T-helper 17 cell (primary cell): ENCODE measurements around the gene GCGR. TPM values are rescaled to one million over a fixed set of nuclear protein-coding genes. Genes with fewer than 3 reads are reported as not detected.

ENCODE experiments used
- ATAC-seq: fragments of 150-1000 bp; cut with Tn5 transposase; 2 replicates; pipeline ENCODE4 v1.10.0; 2021; ENCODE audit warnings: mild to moderate bottlenecking, moderate library complexity
- DNase-seq, 3 donors: peaks; one replicate each; pipeline versions ENCODE4 v3.0.0 to v3.0.0-alpha.2; 2020 to 2021
- H3K9me3 ChIP-seq: one replicate; pipeline ENCODE4 v1.7.0; 2013; ENCODE audit warnings: low read length, mild to moderate bottlenecking; ENCODE audit not compliant: control insufficient read depth, poor library complexity, severe bottlenecking
- H3K27ac Mint-ChIP-seq: one replicate; pipeline ENCODE4 v1.8.0; 2022; ENCODE audit warnings: mild to moderate bottlenecking, moderate library complexity, mixed read lengths
- H3K27me3 Mint-ChIP-seq: one replicate; pipeline ENCODE4 v1.8.0; 2022; ENCODE audit warnings: mixed read lengths
- H3K36me3 Mint-ChIP-seq: one replicate; pipeline ENCODE4 v1.8.0; 2022; ENCODE audit warnings: low read depth, mixed read lengths
- H3K4me1 Mint-ChIP-seq: one replicate; pipeline ENCODE4 v1.8.0; 2022; ENCODE audit warnings: mild to moderate bottlenecking, mixed read lengths
- H3K4me3 Mint-ChIP-seq: one replicate; pipeline ENCODE4 v1.8.0; 2022; ENCODE audit warnings: mild to moderate bottlenecking, moderate library complexity, mixed read lengths
- total RNA-seq, 4 donors: library from RNA in 2 of 4; stranded (reverse) in 2 of 4; gene quantifications; one replicate each; pipeline ENCODE4 v1.2.3 and lab custom pipeline; 2022 to 2026

GCGR gene
- total RNA-seq, 2 donors from 2014 or later = not detected

- no peak for ATAC-seq
- H3K4me3 Mint-ChIP-seq = no peak overlapping the region
Measured at GRCh38 chr17:81842725-81843504, 39.0 kb downstream of the GCGR start.

DNA sequence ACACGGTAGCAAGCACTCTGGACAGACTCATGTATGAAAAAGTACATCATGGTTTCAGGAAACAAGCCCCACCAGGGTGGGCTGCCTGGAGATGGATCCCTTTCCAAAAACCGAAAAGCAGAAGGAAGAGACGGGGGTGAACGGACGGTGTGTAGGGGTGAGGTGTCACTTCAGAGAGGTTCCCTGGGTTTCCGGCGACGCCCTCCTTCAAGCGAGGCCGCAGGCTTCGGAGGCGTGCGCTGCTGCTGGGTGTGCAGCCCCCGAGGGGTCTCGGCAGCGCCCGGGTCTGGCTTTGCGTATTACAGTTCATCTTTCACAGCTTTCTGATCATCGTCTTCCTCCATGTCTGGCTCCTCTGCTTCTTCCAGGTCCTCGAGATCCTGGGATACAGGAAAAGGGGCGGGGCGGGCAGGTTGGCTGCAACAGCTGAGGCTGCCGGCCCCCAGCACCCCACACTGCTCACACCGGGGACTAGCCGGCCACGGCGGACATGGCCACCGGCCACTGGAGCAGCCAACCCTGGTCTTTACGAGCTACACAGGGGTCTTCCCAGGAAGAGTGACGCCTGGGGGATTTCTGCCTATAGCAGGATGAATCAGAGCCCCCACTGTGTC is 39.9 kb downstream of the GCGR start:
- DNase-seq (no peak), ATAC-seq (no peak)
- Mint-ChIP-seq H3K4me3 (no peak overlapping the region), H3K27me3 (no peaks in the 10 kb centered on the region), H3K4me1 (no peaks in the 10 kb centered on the region), H3K27ac (no peak overlapping the region), H3K36me3 (peaks cover 2% of the 10 kb centered on the region)
- H3K9me3 ChIP-seq = no peaks in the 10 kb centered on the region

More at GRCh38 chr17:81842725-81843504, 39.0 kb downstream of the GCGR start:
- Mint-ChIP-seq H3K36me3 (peaks cover 2% of the 10 kb centered on the region), H3K4me1 (no peaks in the 10 kb centered on the region), H3K27me3 (no peaks in the 10 kb centered on the region), H3K27ac (no peak overlapping the region)
- no peak for DNase-seq
- no peaks in the 10 kb centered on the region for H3K9me3 ChIP-seq

GRCh38 chr17:81844327-81844851 is 40.4 kb downstream of the GCGR start:
- Mint-ChIP-seq H3K36me3 (peaks cover 2% of the 10 kb centered on the region), H3K27me3 (no peaks in the 10 kb centered on the region), H3K27ac (no peak overlapping the region), H3K4me3 (no peak overlapping the region), H3K4me1 (no peaks in the 10 kb centered on the region)
- DNase-seq (no peak), ATAC-seq (peak; percentile 20)
- no peaks in the 10 kb centered on the region for H3K9me3 ChIP-seq

- Mint-ChIP-seq H3K36me3 (peaks cover 2% of the 10 kb centered on the region), H3K4me1 (no peaks in the 10 kb centered on the region), H3K27ac (no peak overlapping the region), H3K27me3 (no peaks in the 10 kb centered on the region), H3K4me3 (no peak overlapping the region)
- H3K9me3 ChIP-seq = no peaks in the 10 kb centered on the region
- ATAC-seq = no peak
- DNase-seq = no peak
Measured at GRCh38 chr17:81844887-81845286, 40.9 kb downstream of the GCGR start.

DNA sequence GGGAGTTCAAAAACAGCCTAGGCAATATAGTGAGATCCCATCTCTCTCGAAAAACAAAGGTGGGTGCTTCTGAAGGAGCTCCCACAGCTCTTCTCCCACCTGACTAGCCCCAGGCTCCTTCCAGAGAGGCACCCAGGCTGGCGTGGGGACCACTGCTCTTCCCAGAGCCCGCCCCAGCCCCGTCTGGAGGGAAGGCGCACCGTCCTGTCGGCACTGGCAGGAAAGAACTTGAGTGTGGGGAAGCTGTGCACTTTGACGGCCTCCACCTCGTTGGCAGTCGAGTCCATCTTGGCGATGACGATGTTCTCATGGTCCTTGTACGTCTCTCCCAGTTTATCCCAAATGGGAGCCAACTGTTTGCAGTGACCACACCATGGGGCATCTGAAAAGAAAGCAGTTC is 41.4 kb downstream of the GCGR start:
- H3K9me3 ChIP-seq = no peaks in the 10 kb centered on the region
- Mint-ChIP-seq H3K27ac (no peak overlapping the region), H3K4me3 (no peak overlapping the region), H3K27me3 (no peaks in the 10 kb centered on the region), H3K4me1 (no peaks in the 10 kb centered on the region), H3K36me3 (peaks cover 2% of the 10 kb centered on the region)
- no peak for ATAC-seq
- DNase-seq = no peak

DNA sequence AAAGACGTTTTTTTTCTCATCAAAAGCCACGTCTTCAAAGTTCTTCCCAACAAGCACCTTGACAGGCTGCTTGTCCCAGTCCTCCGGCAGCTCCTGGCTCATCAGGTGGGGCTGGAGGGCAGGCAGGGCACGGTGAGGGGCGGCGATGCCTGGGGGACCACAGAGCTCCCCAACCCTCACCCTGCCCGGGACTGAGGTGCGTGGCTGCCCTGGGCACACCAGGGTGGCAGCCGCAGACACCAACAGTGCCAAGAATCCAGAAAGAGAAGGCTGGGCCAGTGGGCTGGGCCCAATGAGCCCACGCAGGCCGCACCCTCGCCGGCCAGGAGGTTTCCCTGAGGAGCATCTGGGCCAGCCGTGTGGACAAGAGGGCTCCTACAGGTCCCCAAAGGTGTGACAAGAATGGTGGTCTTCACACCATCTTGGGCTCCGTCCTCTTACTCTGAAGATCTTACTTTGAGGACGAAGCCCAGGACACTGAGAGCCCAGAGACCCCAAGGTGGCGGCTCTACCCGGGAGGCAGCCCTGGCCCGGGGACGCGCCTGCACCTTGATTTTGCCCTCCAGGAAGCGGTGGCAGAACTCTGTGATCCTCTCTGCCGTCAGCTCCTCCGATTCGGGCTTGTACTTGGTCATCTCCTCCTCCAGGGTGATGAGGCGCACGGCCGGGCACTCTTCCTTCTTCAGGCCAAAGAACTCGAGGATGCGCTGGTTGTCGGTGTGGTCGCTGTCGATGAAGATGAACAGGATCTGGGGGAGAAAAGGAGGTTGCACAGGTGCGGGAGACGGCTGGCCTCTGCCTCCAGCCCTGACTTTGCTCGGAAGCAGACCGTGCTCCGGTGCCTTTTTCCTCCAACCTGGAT is 42.2 kb downstream of the GCGR start:
- H3K4me3 Mint-ChIP-seq = no peak overlapping the region
- DNase-seq = no peak
- no peak for ATAC-seq
- no peak overlapping the region for H3K27ac Mint-ChIP-seq
- peaks cover under 1% of the 10 kb centered on the region for H3K4me1 Mint-ChIP-seq
- H3K27me3 Mint-ChIP-seq = no peaks in the 10 kb centered on the region
- no peaks in the 10 kb centered on the region for H3K9me3 ChIP-seq
- peaks cover 2% of the 10 kb centered on the region for H3K36me3 Mint-ChIP-seq

- H3K4me3 Mint-ChIP-seq = no peak overlapping the region
- peaks cover 2% of the 10 kb centered on the region for H3K4me1 Mint-ChIP-seq
- no peak overlapping the region for H3K27ac Mint-ChIP-seq
- DNase-seq (no peak), ATAC-seq (no peak)
- peaks cover 2% of the 10 kb centered on the region for H3K36me3 Mint-ChIP-seq
- no peaks in the 10 kb centered on the region for H3K9me3 ChIP-seq
- H3K27me3 Mint-ChIP-seq = no peaks in the 10 kb centered on the region
Measured at GRCh38 chr17:81846743-81847689, 43.1 kb downstream of the GCGR start.

GRCh38 chr17:81849457-81849856 is 45.5 kb downstream of the GCGR start:
- ATAC-seq = no peak
- Mint-ChIP-seq H3K4me3 (no peak overlapping the region), H3K4me1 (peaks cover 2% of the 10 kb centered on the region), H3K36me3 (peaks cover 2% of the 10 kb centered on the region), H3K27ac (no peak overlapping the region), H3K27me3 (no peaks in the 10 kb centered on the region)
- DNase-seq = no peak
- no peaks in the 10 kb centered on the region for H3K9me3 ChIP-seq

- peak overlapping the region; percentile 63 for H3K27ac Mint-ChIP-seq
- no peaks in the 10 kb centered on the region for H3K9me3 ChIP-seq
- ATAC-seq = no peak
- DNase-seq = no peak
- H3K27me3 Mint-ChIP-seq = no peaks in the 10 kb centered on the region
- no peak overlapping the region for H3K4me3 Mint-ChIP-seq
- H3K36me3 Mint-ChIP-seq = no peaks in the 10 kb centered on the region
- peaks cover 4% of the 10 kb centered on the region for H3K4me1 Mint-ChIP-seq
Measured at GRCh38 chr17:81851423-81851822, 47.5 kb downstream of the GCGR start.

- Mint-ChIP-seq H3K4me3 (no peak overlapping the region), H3K27ac (no peak overlapping the region), H3K36me3 (no peaks in the 10 kb centered on the region), H3K27me3 (no peaks in the 10 kb centered on the region), H3K4me1 (peaks cover 4% of the 10 kb centered on the region)
- H3K9me3 ChIP-seq = no peaks in the 10 kb centered on the region
- ATAC-seq (no peak), DNase-seq (no peak)
Measured at GRCh38 chr17:81852237-81852636, 48.3 kb downstream of the GCGR start.

GRCh38 chr17:81854974-81855774 is 51.2 kb downstream of the GCGR start:
- no peaks in the 10 kb centered on the region for H3K9me3 ChIP-seq
- H3K27me3 Mint-ChIP-seq = no peaks in the 10 kb centered on the region
- H3K36me3 Mint-ChIP-seq = peaks cover 3% of the 10 kb centered on the region
- no peak overlapping the region for H3K4me3 Mint-ChIP-seq
- no peak overlapping the region for H3K27ac Mint-ChIP-seq
- peaks cover 13% of the 10 kb centered on the region for H3K4me1 Mint-ChIP-seq
- ATAC-seq = peak; percentile 37
- DNase-seq = no peak
